ENCODE measurements around the gene RAB17.

The RAB17 gene

GRCh38 chr2:237525559-237526157, 64.9 kb downstream of the RAB17 start:
- no peaks in the 10 kb centered on the region for H3F3A ChIP-seq (ENCODE audit: insufficient read depth, low read length)
- H3K27me3 ChIP-seq (ENCODE audit: insufficient read depth, low read length) = no peaks in the 10 kb centered on the region; the same call in 1 of the 2 replicates
- no peak overlapping the region for H3K4me2 ChIP-seq (ENCODE audit: low read length)
- H3K9me2 ChIP-seq (ENCODE audit: low read depth, low read length) = no peaks in the 10 kb centered on the region
- H3K4me1 ChIP-seq (ENCODE audit: insufficient read depth, low read length, severe bottlenecking) = no peaks in the 10 kb centered on the region
- no peak overlapping the region for H2AFZ ChIP-seq (ENCODE audit: low read length)
- no peaks in the 10 kb centered on the region for H4K20me1 ChIP-seq (ENCODE audit: insufficient read depth, low read length)
- H3K79me2 ChIP-seq (ENCODE audit: insufficient read depth, low read length) = no peaks in the 10 kb centered on the region
- TF ChIP-seq EZH2 (IDR thresholded peaks at IDR 0.05; ENCODE audit: borderline replicate concordance, low read length) (no peak), CTCF (IDR thresholded peaks at IDR 0.05; ENCODE audit: low read length) (no peak)
- H3K9ac ChIP-seq (ENCODE audit: low read length) = no peak overlapping the region
- no peak overlapping the region for H3K27ac ChIP-seq (ENCODE audit: low read depth, low read length, poor library complexity, severe bottlenecking)
- no peaks in the 10 kb centered on the region for H3K36me3 ChIP-seq (ENCODE audit: insufficient read depth, low read length)
- H3K4me3 ChIP-seq (ENCODE audit: low read depth, low read length, poor library complexity, severe bottlenecking) = no peak overlapping the region
- no peaks in the 10 kb centered on the region for H3K9me3 ChIP-seq (ENCODE audit: low read length)

- Histone ChIP-seq H3K27ac (ENCODE audit: low read depth, low read length, poor library complexity, severe bottlenecking) (no peak overlapping the region), H3K36me3 (ENCODE audit: insufficient read depth, low read length) (no peaks in the 10 kb centered on the region), H3K4me3 (ENCODE audit: low read depth, low read length, poor library complexity, severe bottlenecking) (no peak overlapping the region), H3K79me2 (ENCODE audit: insufficient read depth, low read length) (no peaks in the 10 kb centered on the region), H3F3A (ENCODE audit: insufficient read depth, low read length) (no peaks in the 10 kb centered on the region), H3K4me1 (ENCODE audit: insufficient read depth, low read length, severe bottlenecking) (no peaks in the 10 kb centered on the region), H4K20me1 (ENCODE audit: insufficient read depth, low read length) (no peaks in the 10 kb centered on the region), H3K27me3 (ENCODE audit: insufficient read depth, low read length) (no peaks in the 10 kb centered on the region; the same call in 1 of the 2 replicates), H3K9me3 (ENCODE audit: low read length) (no peaks in the 10 kb centered on the region), H2AFZ (ENCODE audit: low read length) (no peak overlapping the region), H3K9me2 (ENCODE audit: low read depth, low read length) (no peaks in the 10 kb centered on the region), H3K4me2 (ENCODE audit: low read length) (no peak overlapping the region), H3K9ac (ENCODE audit: low read length) (no peak overlapping the region)
- TF ChIP-seq CTCF (IDR thresholded peaks at IDR 0.05; ENCODE audit: low read length) = no peak
- TF ChIP-seq EZH2 (IDR thresholded peaks at IDR 0.05; ENCODE audit: borderline replicate concordance, low read length) = no peak
These were observed 65.9 kb downstream of the RAB17 start for GRCh38 chr2:237524631-237525030.
